ENCODE results near the gene KLF16. TPM values are rescaled to one million over a fixed set of nuclear protein-coding genes. Genes with fewer than 3 reads are reported as not detected.

Gene KLF16
- total RNA-seq, 2 donors from 2014 or later: 7.7 to 11.0 TPM

DNA sequence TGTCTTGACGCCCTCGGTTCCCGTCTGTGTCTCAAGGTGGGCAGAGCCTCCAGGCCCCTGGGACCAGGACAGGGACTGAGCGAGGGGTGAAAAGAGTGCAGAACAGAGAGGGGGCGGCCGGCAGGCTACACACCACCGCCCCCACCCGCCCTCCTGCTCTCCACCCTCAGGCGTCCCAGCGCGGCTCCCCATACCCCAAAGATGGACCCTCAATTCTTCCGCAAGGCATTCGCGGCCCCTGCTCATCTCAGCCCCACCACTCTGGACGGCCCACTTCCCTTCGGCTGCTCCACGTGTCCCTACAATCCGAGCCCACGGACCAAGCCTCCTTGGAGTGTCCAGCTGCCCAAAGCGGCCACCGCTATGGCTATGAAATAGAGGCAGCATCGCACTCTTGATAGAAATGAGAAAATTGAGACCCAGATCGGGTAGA lies 1.8 kb downstream of the KLF16 start:
- Histone ChIP-seq H3K4me3 (peak overlapping the region; percentile 87), H3K4me1 (ENCODE audit: control insufficient read depth in 1 of 2, low read depth in 2 of 2) (peaks cover 37 to 56% of the 10 kb centered on the region in 2 donors), H3K27ac (no peak overlapping the region), H3K9me3 (no peaks in the 10 kb centered on the region), H3K36me3 (no peaks in the 10 kb centered on the region), H3K27me3 (replicated peaks; ENCODE audit: insufficient read depth) (no peaks in the 10 kb centered on the region)
- ATAC-seq (ENCODE audit: insufficient number of reproducible peaks, low FRiP score, low read depth) (no peak), DNase-seq (ENCODE audit: low spot score) (no peak)
- TF ChIP-seq, protein P1, sequence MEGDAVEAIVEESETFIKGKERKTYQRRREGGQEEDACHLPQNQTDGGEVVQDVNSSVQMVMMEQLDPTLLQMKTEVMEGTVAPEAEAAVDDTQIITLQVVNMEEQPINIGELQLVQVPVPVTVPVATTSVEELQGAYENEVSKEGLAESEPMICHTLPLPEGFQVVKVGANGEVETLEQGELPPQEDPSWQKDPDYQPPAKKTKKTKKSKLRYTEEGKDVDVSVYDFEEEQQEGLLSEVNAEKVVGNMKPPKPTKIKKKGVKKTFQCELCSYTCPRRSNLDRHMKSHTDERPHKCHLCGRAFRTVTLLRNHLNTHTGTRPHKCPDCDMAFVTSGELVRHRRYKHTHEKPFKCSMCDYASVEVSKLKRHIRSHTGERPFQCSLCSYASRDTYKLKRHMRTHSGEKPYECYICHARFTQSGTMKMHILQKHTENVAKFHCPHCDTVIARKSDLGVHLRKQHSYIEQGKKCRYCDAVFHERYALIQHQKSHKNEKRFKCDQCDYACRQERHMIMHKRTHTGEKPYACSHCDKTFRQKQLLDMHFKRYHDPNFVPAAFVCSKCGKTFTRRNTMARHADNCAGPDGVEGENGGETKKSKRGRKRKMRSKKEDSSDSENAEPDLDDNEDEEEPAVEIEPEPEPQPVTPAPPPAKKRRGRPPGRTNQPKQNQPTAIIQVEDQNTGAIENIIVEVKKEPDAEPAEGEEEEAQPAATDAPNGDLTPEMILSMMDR (IDR thresholded peaks at IDR 0.05): no peak

DNA sequence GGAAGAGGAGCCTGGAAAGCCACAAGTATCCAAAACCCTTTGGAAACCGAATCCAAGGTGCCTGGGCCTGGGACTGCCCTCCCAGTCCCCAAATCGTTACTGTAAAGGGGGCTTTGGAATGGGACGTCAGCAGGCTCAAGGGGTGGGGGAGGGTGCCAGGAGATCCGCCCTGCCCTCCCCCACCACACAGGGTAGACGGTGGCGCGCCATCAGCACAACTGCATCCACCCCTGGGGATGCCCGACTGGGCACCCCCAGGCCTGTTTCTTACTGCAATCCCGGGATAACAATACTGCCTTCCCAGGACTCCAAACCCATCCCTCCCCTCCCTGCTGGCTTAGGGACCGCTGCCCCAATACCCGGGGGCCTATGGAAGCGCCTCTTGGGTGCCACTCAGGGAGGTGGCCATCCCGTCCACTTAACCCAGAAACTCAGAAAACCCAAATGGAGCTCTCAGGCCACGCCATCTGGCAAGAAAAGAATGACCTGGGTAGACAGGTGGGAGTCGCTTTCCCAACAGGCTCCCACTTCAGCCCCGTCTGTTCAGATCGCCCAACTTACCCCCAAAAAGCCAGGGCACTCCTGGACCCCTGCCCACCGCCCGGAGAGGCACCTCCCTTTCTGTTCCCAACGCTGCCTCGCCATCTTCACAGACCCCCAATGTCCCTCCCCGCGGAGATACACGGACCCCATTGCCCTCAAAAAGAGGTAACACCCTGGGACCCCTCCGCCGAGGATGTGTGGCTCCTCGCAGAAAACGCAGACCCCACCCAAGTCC lies 2.4 kb downstream of the KLF16 start:
- DNase-seq (ENCODE audit: low spot score) (no peak), ATAC-seq (ENCODE audit: insufficient number of reproducible peaks, low FRiP score, low read depth) (no peak)
- Histone ChIP-seq H3K4me1 (ENCODE audit: control insufficient read depth in 1 of 2, low read depth in 2 of 2) (peaks cover 37 to 62% of the 10 kb centered on the region in 2 donors), H3K27ac (no peak overlapping the region), H3K4me3 (peak overlapping the region; percentile 87), H3K36me3 (no peaks in the 10 kb centered on the region), H3K9me3 (no peaks in the 10 kb centered on the region), H3K27me3 (replicated peaks; ENCODE audit: insufficient read depth) (no peaks in the 10 kb centered on the region)
- TF ChIP-seq, protein P1 (IDR thresholded peaks at IDR 0.05): no peak

DNA sequence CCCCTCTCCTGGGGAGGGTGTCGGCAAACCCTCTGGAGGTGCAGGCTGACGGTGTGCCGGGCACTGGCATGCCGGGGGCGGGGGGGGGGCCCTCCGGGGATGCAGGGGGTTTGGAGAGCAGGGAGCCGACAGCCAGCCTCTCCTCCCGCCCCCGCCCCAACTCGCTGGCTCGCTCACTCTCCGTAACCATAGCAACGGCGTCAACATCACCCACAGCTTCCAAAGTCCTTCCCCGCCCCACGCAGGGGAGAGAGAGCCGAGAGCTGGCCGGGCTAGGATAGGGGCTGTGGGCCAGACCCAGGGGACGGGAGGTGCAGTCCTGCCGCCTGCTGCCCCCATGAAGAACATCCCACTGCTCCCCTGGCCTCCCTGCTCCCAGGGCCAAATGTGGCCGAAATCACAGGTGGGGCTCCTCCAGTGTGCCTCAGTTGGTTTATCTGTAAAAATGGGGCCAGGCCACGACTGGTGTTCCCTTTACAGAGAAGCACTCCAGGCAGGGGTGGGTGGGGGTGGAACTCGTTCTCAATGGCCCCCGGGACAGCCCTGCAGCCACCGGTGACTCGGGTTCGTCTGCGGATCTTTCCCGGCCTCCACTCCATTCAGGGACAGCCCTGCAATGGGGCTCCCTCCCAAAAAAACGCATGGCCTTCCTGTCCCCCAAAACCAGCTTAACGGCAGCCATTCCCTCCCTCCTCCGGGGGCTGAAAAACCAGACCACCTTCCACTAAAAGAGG lies 3.2 kb downstream of the KLF16 start:
- no peaks in the 10 kb centered on the region for H3K27me3 ChIP-seq (replicated peaks; ENCODE audit: insufficient read depth)
- H3K36me3 ChIP-seq: no peaks in the 10 kb centered on the region
- no peaks in the 10 kb centered on the region for H3K9me3 ChIP-seq
- ATAC-seq (ENCODE audit: insufficient number of reproducible peaks, low FRiP score, low read depth) (no peak), DNase-seq (ENCODE audit: low spot score) (no peak)
- H3K4me3 ChIP-seq: no peak overlapping the region
- H3K27ac ChIP-seq: no peak overlapping the region
- TF ChIP-seq, protein P1 (IDR thresholded peaks at IDR 0.05): no peak
- H3K4me1 ChIP-seq (ENCODE audit: control insufficient read depth in 1 of 2, low read depth in 2 of 2): peaks cover 42 to 67% of the 10 kb centered on the region in 2 donors

DNA sequence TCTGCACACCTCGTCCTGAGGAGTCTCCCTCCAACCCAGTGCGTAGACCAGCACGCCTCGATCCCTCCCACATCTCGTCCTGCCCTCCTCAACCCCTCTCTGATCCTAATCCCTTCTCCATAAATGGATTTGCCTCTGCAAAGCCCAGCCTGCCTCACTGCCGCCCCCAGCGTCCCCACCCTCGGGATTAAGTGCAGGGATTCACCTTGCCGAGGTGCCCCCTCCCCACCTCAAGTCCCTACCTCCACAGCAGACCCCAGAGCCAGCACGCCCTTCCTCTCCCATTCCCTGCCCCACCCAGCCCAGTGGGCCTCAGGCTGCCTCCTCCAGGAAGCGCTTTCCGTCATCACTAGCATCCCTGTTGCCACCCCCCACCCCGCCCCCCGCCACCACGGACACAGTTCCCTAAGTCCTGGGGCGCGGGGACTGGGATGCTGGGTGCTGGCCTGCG lies 4.0 kb downstream of the KLF16 start:
- H3K4me3 ChIP-seq: no peak overlapping the region
- TF ChIP-seq, protein P1 (IDR thresholded peaks at IDR 0.05): no peak
- ATAC-seq (ENCODE audit: insufficient number of reproducible peaks, low FRiP score, low read depth) (no peak), DNase-seq (ENCODE audit: low spot score) (no peak)
- no peaks in the 10 kb centered on the region for H3K36me3 ChIP-seq
- H3K9me3 ChIP-seq: no peaks in the 10 kb centered on the region
- no peak overlapping the region for H3K27ac ChIP-seq
- peaks cover 45 to 65% of the 10 kb centered on the region in 2 donors for H3K4me1 ChIP-seq (ENCODE audit: control insufficient read depth in 1 of 2, low read depth in 2 of 2)
- no peaks in the 10 kb centered on the region for H3K27me3 ChIP-seq (replicated peaks; ENCODE audit: insufficient read depth)

DNA sequence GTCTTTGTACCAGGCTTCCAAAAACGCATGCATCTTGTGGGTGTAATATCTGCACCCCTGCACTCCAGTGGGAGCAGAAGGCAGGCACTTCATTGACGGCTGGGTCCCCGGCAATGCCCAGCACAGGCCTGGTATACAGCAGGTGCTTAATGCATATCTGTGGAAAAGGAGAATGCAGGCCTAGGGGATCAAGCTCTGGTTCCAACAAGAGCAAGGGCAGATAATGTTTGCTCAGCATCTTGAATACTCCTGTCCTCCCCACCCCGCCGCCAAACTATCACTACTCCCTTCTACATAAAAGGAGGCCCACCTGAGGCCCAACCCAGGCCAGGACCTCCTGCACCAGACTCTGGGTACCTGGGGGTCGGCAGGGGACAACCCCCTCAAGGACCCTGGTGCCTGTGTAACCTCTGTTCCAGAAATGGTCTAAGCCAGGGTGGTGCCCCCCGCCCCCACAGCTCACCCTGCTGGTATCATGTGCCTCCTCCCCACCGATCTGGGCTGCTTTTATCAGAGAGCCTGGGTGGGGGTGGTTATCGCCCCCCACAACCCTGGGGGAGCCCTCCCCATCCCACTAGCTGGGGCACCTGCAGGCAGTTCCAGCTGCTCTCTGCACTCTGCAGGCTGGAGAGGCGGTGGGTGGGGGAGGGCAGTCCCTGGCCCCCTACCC lies 4.8 kb downstream of the KLF16 start:
- ATAC-seq (ENCODE audit: insufficient number of reproducible peaks, low FRiP score, low read depth) (no peak), DNase-seq (ENCODE audit: low spot score) (no peak)
- no peaks in the 10 kb centered on the region for H3K9me3 ChIP-seq
- H3K27ac ChIP-seq: no peak overlapping the region
- TF ChIP-seq, protein P1 (IDR thresholded peaks at IDR 0.05): no peak
- peaks cover 47 to 71% of the 10 kb centered on the region in 2 donors for H3K4me1 ChIP-seq (ENCODE audit: control insufficient read depth in 1 of 2, low read depth in 2 of 2)
- H3K27me3 ChIP-seq (replicated peaks; ENCODE audit: insufficient read depth): no peaks in the 10 kb centered on the region
- H3K36me3 ChIP-seq: no peaks in the 10 kb centered on the region
- H3K4me3 ChIP-seq: no peak overlapping the region

All from thoracic aorta (tissue), 2 donors.